NCI-H187 (cell line): ENCODE data around the gene CD2.

Experiments
- DNase-seq, 2 experiments: peaks; one replicate each; lab custom pipeline; 2025; lab: John Stamatoyannopoulos, UW

Gene CD2

GRCh38 chr1:116754198-116754977 is at the start of gene CD2:
TSS of gene CD2 (plus strand) at chr1:116754430. CDS start at chr1:116754493, 63 bp downstream.
- no peak for DNase-seq

- DNase-seq = no peak
Measured at GRCh38 chr1:116706123-116706522, 48.1 kb upstream of the CD2 start.

- no peak for DNase-seq
Measured at GRCh38 chr1:116706841-116707240, 47.4 kb upstream of the CD2 start.

- DNase-seq = no peak
Measured at GRCh38 chr1:116708255-116708900, 45.9 kb upstream of the CD2 start.

- DNase-seq = no peak
Measured at GRCh38 chr1:116709666-116710167, 44.5 kb upstream of the CD2 start.

- DNase-seq = peak in 1 of 2 experiments; percentile 11
Measured at GRCh38 chr1:116710420-116711262, 43.6 kb upstream of the CD2 start.

- peak; percentile 10 to 20 for DNase-seq
Measured at GRCh38 chr1:116711263-116711840, 42.9 kb upstream of the CD2 start.

- no peak for DNase-seq
Measured at GRCh38 chr1:116712510-116712909, 41.7 kb upstream of the CD2 start.

GRCh38 chr1:116713474-116713873 is 40.8 kb upstream of the CD2 start:
- no peak for DNase-seq

GRCh38 chr1:116716391-116716790 is 37.8 kb upstream of the CD2 start:
- DNase-seq = no peak

GRCh38 chr1:116717318-116717717 is 36.9 kb upstream of the CD2 start:
- no peak for DNase-seq

- no peak for DNase-seq
Measured at GRCh38 chr1:116720364-116721038, 33.7 kb upstream of the CD2 start.

- DNase-seq = no peak
Measured at GRCh38 chr1:116721039-116721405, 33.2 kb upstream of the CD2 start.

- DNase-seq = no peak
Measured at GRCh38 chr1:116721451-116722007, 32.7 kb upstream of the CD2 start.

GRCh38 chr1:116722016-116722838 is 32.0 kb upstream of the CD2 start:
- no peak for DNase-seq

GRCh38 chr1:116724765-116725375 is 29.4 kb upstream of the CD2 start:
- peak; percentile 13 to 36 for DNase-seq

- DNase-seq = no peak
Measured at GRCh38 chr1:116725798-116726197, 28.4 kb upstream of the CD2 start.

GRCh38 chr1:116726872-116727820 is 27.1 kb upstream of the CD2 start:
- no peak for DNase-seq

GRCh38 chr1:116731439-116731838 is 22.8 kb upstream of the CD2 start:
- no peak for DNase-seq
